GM18499 (cell line): ENCODE results near the gene ADAMTS19.
A peak's percentile ranks its signal among the peaks of the same experiment; 100 is the strongest.

ENCODE experiments used
- ATAC-seq: cut with Tn5 transposase; IDR thresholded peaks from one replicate; pipeline ENCODE4 v1.9.1; 2021; ENCODE audit warnings: moderate number of reproducible peaks; ENCODE audit not compliant: insufficient read depth, unreplicated experiment

The ADAMTS19 gene

GRCh38 chr5:129461711-129462332, 1.7 kb downstream of the ADAMTS19 start:
- ATAC-seq: no peak

GRCh38 chr5:129465776-129466344, 5.8 kb downstream of the ADAMTS19 start:
- no peak for ATAC-seq

GRCh38 chr5:129474544-129474943, 14.4 kb downstream of the ADAMTS19 start:
- no peak for ATAC-seq

- no peak for ATAC-seq
Measured at GRCh38 chr5:129476751-129477150, 16.7 kb downstream of the ADAMTS19 start.

GRCh38 chr5:129477532-129477931, 17.4 kb downstream of the ADAMTS19 start:
- no peak for ATAC-seq

GRCh38 chr5:129481161-129481560, 21.1 kb downstream of the ADAMTS19 start:
- no peak for ATAC-seq

GRCh38 chr5:129496421-129496820, 36.3 kb downstream of the ADAMTS19 start:
- ATAC-seq: no peak

- ATAC-seq: no peak
Measured at GRCh38 chr5:129496864-129497595, 36.9 kb downstream of the ADAMTS19 start.

- no peak for ATAC-seq
Measured at GRCh38 chr5:129499208-129499852, 39.2 kb downstream of the ADAMTS19 start.

GRCh38 chr5:129500101-129500500, 40.0 kb downstream of the ADAMTS19 start:
- no peak for ATAC-seq

- ATAC-seq: no peak
Measured at GRCh38 chr5:129506086-129506485, 46.0 kb downstream of the ADAMTS19 start.

GRCh38 chr5:129506950-129507349, 46.9 kb downstream of the ADAMTS19 start:
- no peak for ATAC-seq

- no peak for ATAC-seq
Measured at GRCh38 chr5:129507527-129507926, 47.4 kb downstream of the ADAMTS19 start.

GRCh38 chr5:129508606-129509005, 48.5 kb downstream of the ADAMTS19 start:
- no peak for ATAC-seq

- no peak for ATAC-seq
Measured at GRCh38 chr5:129509363-129509975, 49.4 kb downstream of the ADAMTS19 start.

GRCh38 chr5:129511291-129511690, 51.2 kb downstream of the ADAMTS19 start:
- no peak for ATAC-seq

- ATAC-seq: no peak
Measured at GRCh38 chr5:129541051-129541450, 81.0 kb downstream of the ADAMTS19 start.

- ATAC-seq: peak; percentile 70
Measured at GRCh38 chr5:129541648-129542251, 81.7 kb downstream of the ADAMTS19 start.

- ATAC-seq: no peak
Measured at GRCh38 chr5:129547137-129547536, 87.0 kb downstream of the ADAMTS19 start.

- ATAC-seq: no peak
Measured at GRCh38 chr5:129554134-129554904, 94.2 kb downstream of the ADAMTS19 start.
